ENCODE measurements around the gene TAS2R42.

- TF ChIP-seq CTCF (IDR thresholded peaks at IDR 0.05) (peak in 2 of 3 experiments; percentile 25 to 41), POLR2A (IDR thresholded peaks at IDR 0.05) (no peak)
Observed at GRCh38 chr12:11228296-11228879, 41.7 kb upstream of the TAS2R42 start.

Data from testis (tissue), 2 donors.